OCI-LY1 (cell line): Measurements from ENCODE around the gene MYRF.

Source experiments
- EZH2 ChIP-seq: fragments of 200-600 bp; sonication (generic), shearing (Covaris generic); IDR thresholded peaks from 2 replicates; pipeline ENCODE4 v1.8.0; 2017; ENCODE audit warnings: borderline replicate concordance, mixed run types, mild to moderate bottlenecking, antibody characterized with exemption, low read length, moderate library complexity, mixed read lengths
- TF ChIP-seq, protein P1 (sequence below): fragments of 200-600 bp; sonication (generic), shearing (Covaris generic); IDR thresholded peaks from 2 replicates; pipeline ENCODE4 v1.5.1; 2017; ENCODE audit warnings: mild to moderate bottlenecking, antibody characterized with exemption, low read length, moderate library complexity, mixed read lengths

DNA sequence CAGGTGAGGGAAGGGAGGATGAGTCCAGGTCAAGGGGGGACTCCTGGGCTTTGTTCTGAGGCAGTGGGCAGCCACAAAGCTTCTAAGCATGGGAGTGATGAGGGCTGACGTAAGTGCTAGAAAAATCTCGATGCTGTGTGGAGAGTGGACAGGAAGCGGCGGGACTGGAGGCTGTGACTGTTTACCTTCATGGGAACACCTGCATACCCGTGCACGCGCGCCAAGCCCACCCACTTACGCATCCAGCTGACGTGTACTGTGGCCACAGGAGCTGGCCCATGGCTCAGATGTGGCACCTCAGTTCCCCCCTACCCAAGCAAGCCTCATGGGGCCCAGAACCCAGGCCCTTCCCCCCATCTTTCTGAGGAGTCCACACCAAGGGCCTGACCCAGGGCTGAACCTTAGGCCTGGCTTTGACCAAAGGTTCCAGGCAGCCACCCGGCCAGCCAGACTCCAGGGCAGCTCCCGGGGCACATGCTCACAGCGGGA lies 14.0 kb downstream of the MYRF start:
- TF ChIP-seq, protein P1, sequence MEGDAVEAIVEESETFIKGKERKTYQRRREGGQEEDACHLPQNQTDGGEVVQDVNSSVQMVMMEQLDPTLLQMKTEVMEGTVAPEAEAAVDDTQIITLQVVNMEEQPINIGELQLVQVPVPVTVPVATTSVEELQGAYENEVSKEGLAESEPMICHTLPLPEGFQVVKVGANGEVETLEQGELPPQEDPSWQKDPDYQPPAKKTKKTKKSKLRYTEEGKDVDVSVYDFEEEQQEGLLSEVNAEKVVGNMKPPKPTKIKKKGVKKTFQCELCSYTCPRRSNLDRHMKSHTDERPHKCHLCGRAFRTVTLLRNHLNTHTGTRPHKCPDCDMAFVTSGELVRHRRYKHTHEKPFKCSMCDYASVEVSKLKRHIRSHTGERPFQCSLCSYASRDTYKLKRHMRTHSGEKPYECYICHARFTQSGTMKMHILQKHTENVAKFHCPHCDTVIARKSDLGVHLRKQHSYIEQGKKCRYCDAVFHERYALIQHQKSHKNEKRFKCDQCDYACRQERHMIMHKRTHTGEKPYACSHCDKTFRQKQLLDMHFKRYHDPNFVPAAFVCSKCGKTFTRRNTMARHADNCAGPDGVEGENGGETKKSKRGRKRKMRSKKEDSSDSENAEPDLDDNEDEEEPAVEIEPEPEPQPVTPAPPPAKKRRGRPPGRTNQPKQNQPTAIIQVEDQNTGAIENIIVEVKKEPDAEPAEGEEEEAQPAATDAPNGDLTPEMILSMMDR: no peak
- no peak for TF ChIP-seq EZH2
